H9 (cell line): ENCODE measurements around the gene C10orf71. TPM values are rescaled to one million over a fixed set of nuclear protein-coding genes. Genes with fewer than 3 reads are reported as not detected.

Experiments used
- DNase-seq: peaks from one replicate; pipeline ENCODE4 v3.0.0-alpha.2; 2017
- H2AFZ ChIP-seq: one replicate; pipeline ENCODE4 v1.6.1; 2013; ENCODE audit warnings: mild to moderate bottlenecking, low read length, control low read depth, moderate library complexity
- H2AK5ac ChIP-seq: 2 replicates; pipeline ENCODE4 v1.6.1; 2013; ENCODE audit warnings: low read length, control low read depth, mixed read lengths; ENCODE audit not compliant: insufficient read length
- H2BK120ac ChIP-seq: one replicate; pipeline ENCODE4 v1.6.1; 2013; ENCODE audit warnings: low read depth, mild to moderate bottlenecking, low read length, control low read depth, inconsistent platforms; ENCODE audit not compliant: poor library complexity, severe bottlenecking
- H2BK12ac ChIP-seq: 2 replicates; pipeline ENCODE4 v1.6.1; 2013; ENCODE audit warnings: low read length, control low read depth, mixed read lengths, low read depth; ENCODE audit not compliant: insufficient read length
- H2BK15ac ChIP-seq: 2 replicates; pipeline ENCODE4 v1.6.1; 2013; ENCODE audit warnings: low read depth, low read length, control low read depth
- H2BK20ac ChIP-seq: one replicate; pipeline ENCODE4 v1.6.1; 2013; ENCODE audit warnings: low read depth, mild to moderate bottlenecking, low read length, control low read depth, inconsistent platforms; ENCODE audit not compliant: poor library complexity, severe bottlenecking
- H2BK5ac ChIP-seq: 2 replicates; pipeline ENCODE4 v1.6.1; 2013; ENCODE audit warnings: low read length, control low read depth, mixed read lengths; ENCODE audit not compliant: insufficient read length
- H3K14ac ChIP-seq: 2 replicates; pipeline ENCODE4 v1.6.1; 2013; ENCODE audit warnings: low read length, control low read depth; ENCODE audit not compliant: insufficient read depth
- H3K18ac ChIP-seq: 2 replicates; pipeline ENCODE4 v1.6.1; 2013; ENCODE audit warnings: low read depth, mild to moderate bottlenecking, mixed read lengths, low read length, control low read depth; ENCODE audit not compliant: insufficient read length
- H3K23ac ChIP-seq: 2 replicates; pipeline ENCODE4 v1.6.1; 2013; ENCODE audit warnings: low read length, control low read depth, mixed read lengths, low read depth; ENCODE audit not compliant: insufficient read length
- H3K23me2 ChIP-seq: 2 replicates; pipeline ENCODE4 v1.6.1; 2013; ENCODE audit warnings: low read depth, mild to moderate bottlenecking, mixed read lengths, low read length, control low read depth; ENCODE audit not compliant: insufficient read length, poor library complexity, severe bottlenecking
- H3K27ac ChIP-seq: 2 replicates; pipeline ENCODE4 v1.5.1; 2013; ENCODE audit warnings: low read length, control low read depth, mixed read lengths, low read depth; ENCODE audit not compliant: insufficient read length
- H3K27me3 ChIP-seq: 2 replicates; pipeline ENCODE4 v1.6.1; 2013; ENCODE audit warnings: low read length, control low read depth, inconsistent platforms; ENCODE audit not compliant: insufficient read depth
- H3K4ac ChIP-seq: 2 replicates; pipeline ENCODE4 v1.6.1; 2013; ENCODE audit warnings: low read depth, mild to moderate bottlenecking, control low read depth, inconsistent platforms, low read length, moderate library complexity
- H3K4me1 ChIP-seq: 2 replicates; pipeline ENCODE4 v1.6.1; 2013; ENCODE audit warnings: low read length, control low read depth, inconsistent platforms; ENCODE audit not compliant: insufficient read depth
- H3K4me2 ChIP-seq: 2 replicates; pipeline ENCODE4 v1.6.1; 2013; ENCODE audit warnings: low read length, control low read depth, mixed read lengths; ENCODE audit not compliant: insufficient read length, insufficient read depth
- H3K56ac ChIP-seq: 2 replicates; pipeline ENCODE4 v1.6.1; 2013; ENCODE audit warnings: low read depth, mild to moderate bottlenecking, mixed read lengths, low read length, control low read depth; ENCODE audit not compliant: insufficient read length
- H3K79me1 ChIP-seq: 2 replicates; pipeline ENCODE4 v1.6.1; 2013; ENCODE audit warnings: low read depth, mild to moderate bottlenecking, moderate library complexity, low read length, control low read depth, inconsistent platforms; ENCODE audit not compliant: insufficient read depth, poor library complexity, severe bottlenecking
- H3K79me2 ChIP-seq: 2 replicates; pipeline ENCODE4 v1.6.1; 2013; ENCODE audit warnings: low read length, control low read depth, inconsistent platforms; ENCODE audit not compliant: insufficient read depth
- H3K9ac ChIP-seq: 2 replicates; pipeline ENCODE4 v1.6.1; 2013; ENCODE audit warnings: low read length, control low read depth, mixed read lengths; ENCODE audit not compliant: insufficient read length; ENCODE audit errors: extremely low read depth
- H3K9me3 ChIP-seq: one replicate; pipeline ENCODE4 v1.6.1; 2013; ENCODE audit warnings: low read depth, low read length, inconsistent platforms; ENCODE audit not compliant: control insufficient read depth
- H3T11ph ChIP-seq: one replicate; pipeline ENCODE4 v1.6.1; 2013; ENCODE audit warnings: mild to moderate bottlenecking, low read length, control low read depth, inconsistent platforms
- H4K20me1 ChIP-seq: one replicate; pipeline ENCODE4 v1.6.1; 2013; ENCODE audit not compliant: control insufficient read depth, insufficient read length, insufficient read depth
- H4K5ac ChIP-seq: 2 replicates; pipeline ENCODE4 v1.6.1; 2013; ENCODE audit warnings: low read depth, mild to moderate bottlenecking, mixed read lengths, low read length, control low read depth; ENCODE audit not compliant: insufficient read length
- H4K8ac ChIP-seq: replicated peaks from 2 replicates; pipeline ENCODE4 v1.6.1; 2013; ENCODE audit warnings: low read length, control low read depth, mixed read lengths, low read depth; ENCODE audit not compliant: insufficient read length
- H4K91ac ChIP-seq: 2 replicates; pipeline ENCODE4 v1.6.1; 2013; ENCODE audit warnings: low read depth, mild to moderate bottlenecking, moderate library complexity, mixed read lengths, low read length, control low read depth; ENCODE audit not compliant: insufficient read length
- H3K27ac Mint-ChIP-seq, 3 experiments: 2 replicates in 2 of 3; 3 replicates in 1 of 3; pipeline ENCODE4 v1.8.0; 2020 to 2021; ENCODE audit warnings: mixed read lengths in 3 of 3, mild to moderate bottlenecking in 1 of 3, moderate library complexity in 1 of 3
- H3K27me3 Mint-ChIP-seq: 2 replicates; pipeline ENCODE4 v1.8.0; 2021; ENCODE audit warnings: low read depth, mild to moderate bottlenecking, moderate library complexity, mixed read lengths
- H3K36me3 Mint-ChIP-seq, 3 experiments: 2 replicates in 2 of 3; 3 replicates in 1 of 3; pipeline ENCODE4 v1.8.0; 2020 to 2021; ENCODE audit warnings: low read depth in 3 of 3, mixed read lengths in 3 of 3; ENCODE audit not compliant: insufficient read depth in 1 of 3
- H3K4me1 Mint-ChIP-seq, 2 experiments: 2 replicates each; pipeline ENCODE4 v1.8.0; 2020; ENCODE audit warnings: mixed read lengths in 2 of 2
- H3K4me3 Mint-ChIP-seq, 2 experiments: 2 replicates in 1 of 2; 3 replicates in 1 of 2; pipeline ENCODE4 v1.8.0; 2020 to 2021; ENCODE audit warnings: mild to moderate bottlenecking in 2 of 2, mixed read lengths in 2 of 2, moderate library complexity in 1 of 2
- H3K9me3 Mint-ChIP-seq, 2 experiments: 2 replicates in 1 of 2; 3 replicates in 1 of 2; pipeline ENCODE4 v1.8.0; 2020; ENCODE audit warnings: mild to moderate bottlenecking in 2 of 2, mixed read lengths in 2 of 2, moderate library complexity in 1 of 2
- CTCF ChIP-seq: fragments of 200-600 bp; sonication (generic); conservative IDR thresholded peaks from 3 replicates; pipeline ENCODE4 v1.8.0; 2021; ENCODE audit warnings: antibody characterized with exemption, mild to moderate bottlenecking
- WGBS: extraction: QIAGEN DNeasy Blood & Tissue Kit; methylation state at CpG from one replicate; pipeline ENCODE4 v1.1.7; 2013; ENCODE audit warnings: missing lambda C conversion rate, low lambda C conversion rate, mixed read lengths; ENCODE audit not compliant: insufficient read length; ENCODE audit errors: extremely low coverage; 5-methylcytosine and 5-hydroxymethylcytosine counted together
- total RNA-seq: library from RNA; stranded (reverse); gene quantifications from 2 replicates; pipeline ENCODE4 v1.2.1, GENCODE V29; 2021

C10orf71 gene
- total RNA-seq, 1 experiment from 2014 or later = not detected

GRCh38 chr10:49276596-49276995 is 22.4 kb upstream of the C10orf71 start:
- no peak overlapping the region for H3K4me2 ChIP-seq
- H3K14ac ChIP-seq = no peak overlapping the region
- no peak overlapping the region for H3K9ac ChIP-seq
- no CpG with 5 or more reads among the region's 4 CpGs for WGBS
- no peaks in the 10 kb centered on the region for H3K23me2 ChIP-seq
- no peaks in the 10 kb centered on the region for H3K27me3 ChIP-seq
- peaks cover 4% of the 10 kb centered on the region for H3K27me3 Mint-ChIP-seq
- no peak overlapping the region for H2BK120ac ChIP-seq
- no peaks in the 10 kb centered on the region for H3K36me3 Mint-ChIP-seq
- H3K27ac Mint-ChIP-seq = no peak overlapping the region
- no peak overlapping the region for H3T11ph ChIP-seq
- no peaks in the 10 kb centered on the region for H4K20me1 ChIP-seq
- no peak overlapping the region for H4K8ac ChIP-seq
- H2BK20ac ChIP-seq = no peak overlapping the region
- H3K4me1 ChIP-seq = no peaks in the 10 kb centered on the region
- no peak overlapping the region for H3K27ac ChIP-seq
- peaks cover 0 to 10% of the 10 kb centered on the region in 2 experiments; a peak in 1 of 4 replicates for H3K4me1 Mint-ChIP-seq
- H4K91ac ChIP-seq = no peak overlapping the region
- no peak overlapping the region for H2AK5ac ChIP-seq
- H3K79me1 ChIP-seq = no peaks in the 10 kb centered on the region
- H3K9me3 Mint-ChIP-seq = no peaks in the 10 kb centered on the region
- no peak for TF ChIP-seq CTCF
- no peak overlapping the region for H2BK15ac ChIP-seq
- H3K4ac ChIP-seq = no peak overlapping the region
- H2BK5ac ChIP-seq = no peak overlapping the region
- H2BK12ac ChIP-seq = no peak overlapping the region
- H4K5ac ChIP-seq = no peak overlapping the region
- H2AFZ ChIP-seq = no peak overlapping the region
- H3K23ac ChIP-seq = no peak overlapping the region
- no peaks in the 10 kb centered on the region for H3K9me3 ChIP-seq
- H3K79me2 ChIP-seq = no peaks in the 10 kb centered on the region
- no peak overlapping the region for H3K56ac ChIP-seq
- no peak for DNase-seq
- no peak overlapping the region for H3K4me3 Mint-ChIP-seq
- no peak overlapping the region for H3K18ac ChIP-seq
